ENCODE results near the gene ATE1. TPM values are rescaled to one million over a fixed set of nuclear protein-coding genes. Genes with fewer than 3 reads are reported as not detected.
"Not testable (repeated sequence)": the region's sequence is repeated elsewhere in the genome, so short reads cannot be mapped to it uniquely, and the experiment has no call there.

Gene ATE1
- total and polyA plus RNA-seq, 12 donors = 4.5 to 57.7 (median 42.5) TPM

DNA sequence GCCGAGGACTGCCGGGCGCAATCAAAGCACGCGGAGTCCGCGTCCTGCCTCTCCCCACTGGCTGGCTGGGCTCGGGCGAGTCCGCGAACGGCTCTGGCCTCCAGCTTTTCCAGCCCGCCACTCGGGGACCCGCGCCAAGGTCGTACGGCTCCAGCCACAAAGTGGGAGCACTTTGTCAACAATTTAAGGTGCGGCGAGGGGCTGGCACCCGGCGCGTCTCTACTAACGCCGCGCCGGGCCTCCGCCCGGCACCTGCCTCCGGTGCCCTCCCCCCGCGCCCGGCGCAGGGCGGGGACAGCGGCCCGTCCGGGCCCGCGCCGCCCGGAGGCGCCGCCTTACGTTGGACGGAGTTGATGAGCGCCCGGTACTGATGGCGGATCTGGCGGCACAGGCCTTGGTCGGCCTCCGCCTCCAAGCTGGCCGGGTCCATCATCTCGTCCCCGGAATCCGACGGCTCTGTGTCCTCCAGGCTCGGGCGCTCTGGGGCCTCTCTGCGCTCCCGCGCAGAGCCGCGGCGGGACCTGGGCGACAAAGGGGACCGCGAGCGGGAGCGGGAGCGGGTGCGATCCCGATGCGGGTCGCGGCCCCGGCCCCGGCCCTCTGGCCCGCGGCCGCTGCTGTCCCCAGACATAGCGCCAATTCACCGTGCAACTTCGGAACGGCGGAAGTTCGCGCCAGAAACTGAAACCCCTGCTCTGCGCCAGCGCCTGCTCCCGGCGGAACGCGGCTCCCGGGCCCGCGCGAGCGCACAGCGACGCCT, 46.9 kb upstream of the ATE1 start, which contains the start of gene NSMCE4A:
Gene NSMCE4A, minus strand, starts transcription at position 683 of the 760 bp plus-strand sequence. Its CDS starts 52 bp downstream, at position 631.
- Histone ChIP-seq H3K27ac (peak within 1 kb of the TSS; percentile 91 to 99 (median 98)), H3K9me3 (no peaks in the 10 kb centered on the region), H3K27me3 (no peaks in the 10 kb centered on the region), H3K4me3 (peak within 1 kb of the TSS; percentile 67 to 99 (median 88)), H3K36me3 (peaks cover 0 to 34% (median 2%) of the 10 kb centered on the region in 9 donors), H3K4me1 (peaks cover 0 to 30% (median 23%) of the 10 kb centered on the region in 9 donors)
- TF ChIP-seq, protein P1, sequence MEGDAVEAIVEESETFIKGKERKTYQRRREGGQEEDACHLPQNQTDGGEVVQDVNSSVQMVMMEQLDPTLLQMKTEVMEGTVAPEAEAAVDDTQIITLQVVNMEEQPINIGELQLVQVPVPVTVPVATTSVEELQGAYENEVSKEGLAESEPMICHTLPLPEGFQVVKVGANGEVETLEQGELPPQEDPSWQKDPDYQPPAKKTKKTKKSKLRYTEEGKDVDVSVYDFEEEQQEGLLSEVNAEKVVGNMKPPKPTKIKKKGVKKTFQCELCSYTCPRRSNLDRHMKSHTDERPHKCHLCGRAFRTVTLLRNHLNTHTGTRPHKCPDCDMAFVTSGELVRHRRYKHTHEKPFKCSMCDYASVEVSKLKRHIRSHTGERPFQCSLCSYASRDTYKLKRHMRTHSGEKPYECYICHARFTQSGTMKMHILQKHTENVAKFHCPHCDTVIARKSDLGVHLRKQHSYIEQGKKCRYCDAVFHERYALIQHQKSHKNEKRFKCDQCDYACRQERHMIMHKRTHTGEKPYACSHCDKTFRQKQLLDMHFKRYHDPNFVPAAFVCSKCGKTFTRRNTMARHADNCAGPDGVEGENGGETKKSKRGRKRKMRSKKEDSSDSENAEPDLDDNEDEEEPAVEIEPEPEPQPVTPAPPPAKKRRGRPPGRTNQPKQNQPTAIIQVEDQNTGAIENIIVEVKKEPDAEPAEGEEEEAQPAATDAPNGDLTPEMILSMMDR (IDR thresholded peaks at IDR 0.05) = peak in 4 of 9 donors; percentile 66 to 87 (median 76)
- DNase-seq (peak; percentile 81 to 86), ATAC-seq (peak; percentile 90 to 96 (median 93))
- 0% methylated on average over 100 to 101 of the region's 101 CpGs for WGBS, 2 donors
- intact Hi-C loops (cut with DNase I) = loop anchor here in 5 of 10 donors (2.0 to 10.0 kb wide), 6 partner anchors 42 to 138 kb away; partner anchors contain the start of gene ATE1 (in 4 of the 5)

GRCh38 chr10:121974019-121974534, 46.2 kb upstream of the ATE1 start:
- peak overlapping the region; percentile 67 to 99 (median 88) for H3K4me3 ChIP-seq
- H3K27me3 ChIP-seq = no peaks in the 10 kb centered on the region
- TF ChIP-seq, protein P1 (IDR thresholded peaks at IDR 0.05) = no peak
- H3K9me3 ChIP-seq = no peaks in the 10 kb centered on the region
- WGBS, 2 donors = 6% methylated on average over 21 of the region's 21 CpGs
- H3K4me1 ChIP-seq = peaks cover 0 to 30% (median 23%) of the 10 kb centered on the region in 9 donors
- ATAC-seq (peak in 3 of 8 donors; percentile 26 to 53 (median 32)), DNase-seq (no peak)
- intact Hi-C loops (cut with DNase I) = loop anchor here in 5 of 10 donors (2.0 to 10.0 kb wide), 4 partner anchors 42 to 77 kb away; partner anchors contain the start of gene ATE1 (in 4 of the 5)
- H3K27ac ChIP-seq = peak overlapping the region; percentile 91 to 99 (median 98)
- H3K36me3 ChIP-seq = peaks cover 0 to 40% (median 7%) of the 10 kb centered on the region in 9 donors

GRCh38 chr10:121969086-121969485, 41.3 kb upstream of the ATE1 start:
- ATAC-seq; H3K9me3 ChIP-seq; H3K27ac ChIP-seq; H3K27me3 ChIP-seq; H3K4me3 ChIP-seq; intact Hi-C loops (cut with DNase I): not testable (repeated sequence)
- peaks cover 0 to 19% (median 14%) of the 10 kb centered on the region in 9 donors for H3K4me1 ChIP-seq
- peaks cover 0 to 88% (median 38%) of the 10 kb centered on the region in 9 donors for H3K36me3 ChIP-seq
- WGBS, 2 donors = 81 to 87% methylated on average over 8 of the region's 8 CpGs
- DNase-seq = peak in 1 of 2 donors; percentile 30

GRCh38 chr10:121965996-121966395, 38.2 kb upstream of the ATE1 start:
- no peak overlapping the region for H3K4me3 ChIP-seq
- no peaks in the 10 kb centered on the region for H3K9me3 ChIP-seq
- WGBS, 2 donors = 96 to 97% methylated on average over 3 of the region's 3 CpGs
- no peaks in the 10 kb centered on the region for H3K4me1 ChIP-seq
- no peak overlapping the region for H3K27ac ChIP-seq
- peaks cover 0 to 97% (median 38%) of the 10 kb centered on the region in 9 donors for H3K36me3 ChIP-seq
- no peak for ATAC-seq
- DNase-seq = no peak
- H3K27me3 ChIP-seq = no peaks in the 10 kb centered on the region
- TF ChIP-seq, protein P1 (IDR thresholded peaks at IDR 0.05) = no peak
- intact Hi-C loops (cut with DNase I) = no loop called here

Measured in heart right ventricle (tissue), 16 donors.